RWPE2 (cell line): Measurements from ENCODE around the gene VCY1B.
"Not testable (repeated sequence)": the region's sequence is repeated elsewhere in the genome, so short reads cannot be mapped to it uniquely, and the experiment has no call there.

Source experiments
- ATAC-seq: fragments of 200-7000 bp; cut with Tn5 transposase; 3 replicates; pipeline ENCODE4 v1.9.1; 2021; ENCODE audit warnings: low read depth
- DNase-seq: peaks from one replicate; pipeline ENCODE4 v3.0.0-alpha.2; 2020; ENCODE audit warnings: low spot score
- H3K27ac ChIP-seq: fragments of 450-650 bp; 2 replicates; pipeline ENCODE4 v1.5.1; 2017; ENCODE audit warnings: mild to moderate bottlenecking; ENCODE audit not compliant: poor library complexity, severe bottlenecking
- H3K27me3 ChIP-seq: fragments of 250-450 bp; sonication (Bioruptor Pico); 2 replicates; pipeline ENCODE4 v1.5.1; 2021; ENCODE audit warnings: mild to moderate bottlenecking, moderate library complexity; ENCODE audit not compliant: insufficient read depth, poor library complexity, severe bottlenecking
- H3K36me3 ChIP-seq: fragments of 250-450 bp; sonication (Bioruptor Pico); 2 replicates; pipeline ENCODE4 v1.5.1; 2020; ENCODE audit warnings: low read depth, mild to moderate bottlenecking, moderate library complexity
- H3K4me1 ChIP-seq: fragments of 250-450 bp; sonication (Bioruptor Pico); 2 replicates; pipeline ENCODE4 v1.5.1; 2021; ENCODE audit warnings: mild to moderate bottlenecking, moderate library complexity; ENCODE audit not compliant: insufficient read depth, poor library complexity, severe bottlenecking
- H3K4me3 ChIP-seq: fragments of 250-450 bp; sonication (Bioruptor Pico); 2 replicates; pipeline ENCODE4 v1.5.1; 2021; ENCODE audit warnings: mild to moderate bottlenecking, moderate library complexity; ENCODE audit not compliant: severe bottlenecking
- H3K9me3 ChIP-seq: fragments of 250-450 bp; sonication (Bioruptor Pico); 2 replicates; pipeline ENCODE4 v1.5.1; 2021; ENCODE audit warnings: mild to moderate bottlenecking, moderate library complexity; ENCODE audit not compliant: severe bottlenecking
- TF ChIP-seq, protein P1 (sequence below): fragments of 450-650 bp; IDR thresholded peaks from one replicate; pipeline ENCODE4 v1.5.1; 2017; ENCODE audit warnings: mild to moderate bottlenecking, moderate library complexity; ENCODE audit not compliant: poor library complexity, severe bottlenecking

Gene VCY1B

DNA sequence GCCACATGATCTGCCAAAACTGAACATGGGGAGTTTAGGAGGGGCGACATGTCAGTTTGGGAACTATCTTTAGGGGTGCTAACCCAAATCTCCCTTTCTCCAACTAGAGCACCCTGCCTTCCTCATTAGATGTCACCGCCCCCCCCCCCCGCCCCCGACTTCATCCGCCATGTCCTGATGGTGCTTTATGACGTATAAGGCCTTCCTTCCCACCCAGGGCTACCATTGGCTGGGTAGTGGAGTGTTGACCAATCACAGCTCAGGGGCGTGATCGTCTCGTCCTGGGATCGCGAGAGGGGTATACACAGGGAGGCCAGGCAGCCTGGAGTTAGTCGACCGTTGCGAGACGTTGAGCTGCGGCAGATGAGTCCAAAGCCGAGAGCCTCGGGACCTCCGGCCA is at the start of gene VCY1B:
Gene VCY1B (plus strand): TSS at position 301 of the 400 bp plus-strand sequence. CDS start 63 bp downstream, at position 364.
- not testable (repeated sequence) for H3K9me3 ChIP-seq, H3K27me3 ChIP-seq, DNase-seq, H3K27ac ChIP-seq, H3K36me3 ChIP-seq, H3K4me3 ChIP-seq, ATAC-seq, H3K4me1 ChIP-seq

DNA sequence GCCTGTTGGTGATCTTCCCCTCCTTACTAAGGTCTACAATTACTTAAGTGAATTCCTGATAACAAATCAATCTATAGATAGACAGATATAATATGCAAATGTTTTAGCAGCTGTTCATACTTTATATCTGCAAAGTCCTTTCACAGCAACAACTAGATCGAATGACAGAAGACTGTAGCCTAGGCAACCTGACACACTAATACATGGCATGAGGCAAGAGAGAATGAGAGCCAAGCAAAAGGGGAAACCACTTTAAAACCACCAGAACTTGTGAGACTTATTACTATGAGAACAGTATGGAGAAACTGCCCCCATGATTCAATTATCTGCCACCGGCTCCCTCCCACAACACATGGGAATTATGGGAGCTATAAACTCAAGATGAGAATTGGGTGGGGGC is 44.1 kb upstream of the VCY1B start:
- not testable (repeated sequence) for H3K36me3 ChIP-seq, ATAC-seq, H3K27me3 ChIP-seq, H3K4me1 ChIP-seq, H3K27ac ChIP-seq, H3K4me3 ChIP-seq, DNase-seq, H3K9me3 ChIP-seq

DNA sequence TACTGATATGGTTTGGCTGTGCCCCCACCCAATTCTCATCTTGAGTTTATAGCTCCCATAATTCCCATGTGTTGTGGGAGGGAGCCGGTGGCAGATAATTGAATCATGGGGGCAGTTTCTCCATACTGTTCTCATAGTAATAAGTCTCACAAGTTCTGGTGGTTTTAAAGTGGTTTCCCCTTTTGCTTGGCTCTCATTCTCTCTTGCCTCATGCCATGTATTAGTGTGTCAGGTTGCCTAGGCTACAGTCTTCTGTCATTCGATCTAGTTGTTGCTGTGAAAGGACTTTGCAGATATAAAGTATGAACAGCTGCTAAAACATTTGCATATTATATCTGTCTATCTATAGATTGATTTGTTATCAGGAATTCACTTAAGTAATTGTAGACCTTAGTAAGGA is 25.6 kb upstream of the VCY1B start:
- H3K27ac ChIP-seq, H3K36me3 ChIP-seq, ATAC-seq, H3K4me1 ChIP-seq, H3K4me3 ChIP-seq, H3K27me3 ChIP-seq, H3K9me3 ChIP-seq, DNase-seq: not testable (repeated sequence)

DNA sequence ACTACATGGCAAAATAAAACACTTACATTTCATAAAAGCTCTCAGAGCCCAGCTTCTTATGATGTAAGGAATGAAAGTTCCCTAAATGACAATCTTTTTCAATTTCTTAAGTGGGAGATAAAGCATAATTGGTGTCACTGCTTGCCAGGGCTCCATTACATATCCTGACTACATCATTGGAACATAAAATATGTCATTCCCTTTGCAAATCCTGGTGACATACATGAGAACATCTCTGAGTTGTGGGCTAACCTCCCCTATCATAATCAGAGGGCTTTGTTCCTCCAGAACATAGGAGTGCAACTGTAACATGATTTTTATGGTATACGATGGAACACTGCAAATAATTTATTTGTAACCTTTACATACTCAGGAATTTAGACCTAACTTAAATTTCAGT is 29.9 kb downstream of the VCY1B start:
- no peak for ATAC-seq
- no peaks in the 10 kb centered on the region for H3K9me3 ChIP-seq
- TF ChIP-seq, protein P1, sequence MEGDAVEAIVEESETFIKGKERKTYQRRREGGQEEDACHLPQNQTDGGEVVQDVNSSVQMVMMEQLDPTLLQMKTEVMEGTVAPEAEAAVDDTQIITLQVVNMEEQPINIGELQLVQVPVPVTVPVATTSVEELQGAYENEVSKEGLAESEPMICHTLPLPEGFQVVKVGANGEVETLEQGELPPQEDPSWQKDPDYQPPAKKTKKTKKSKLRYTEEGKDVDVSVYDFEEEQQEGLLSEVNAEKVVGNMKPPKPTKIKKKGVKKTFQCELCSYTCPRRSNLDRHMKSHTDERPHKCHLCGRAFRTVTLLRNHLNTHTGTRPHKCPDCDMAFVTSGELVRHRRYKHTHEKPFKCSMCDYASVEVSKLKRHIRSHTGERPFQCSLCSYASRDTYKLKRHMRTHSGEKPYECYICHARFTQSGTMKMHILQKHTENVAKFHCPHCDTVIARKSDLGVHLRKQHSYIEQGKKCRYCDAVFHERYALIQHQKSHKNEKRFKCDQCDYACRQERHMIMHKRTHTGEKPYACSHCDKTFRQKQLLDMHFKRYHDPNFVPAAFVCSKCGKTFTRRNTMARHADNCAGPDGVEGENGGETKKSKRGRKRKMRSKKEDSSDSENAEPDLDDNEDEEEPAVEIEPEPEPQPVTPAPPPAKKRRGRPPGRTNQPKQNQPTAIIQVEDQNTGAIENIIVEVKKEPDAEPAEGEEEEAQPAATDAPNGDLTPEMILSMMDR: no peak

More for the DNA sequence above, 29.9 kb downstream of the VCY1B start:
- Histone ChIP-seq H3K4me1 (no peaks in the 10 kb centered on the region), H3K36me3 (no peaks in the 10 kb centered on the region), H3K27me3 (no peaks in the 10 kb centered on the region), H3K4me3 (no peak overlapping the region), H3K27ac (no peak overlapping the region)
- no peak for DNase-seq
